COLO668 (cell line): Measurements from ENCODE around the gene REEP1.

ENCODE experiments used
- DNase-seq: peaks from one replicate; lab custom pipeline; 2025; ENCODE audit not compliant: unreplicated experiment; lab: John Stamatoyannopoulos, UW

Gene REEP1

DNA sequence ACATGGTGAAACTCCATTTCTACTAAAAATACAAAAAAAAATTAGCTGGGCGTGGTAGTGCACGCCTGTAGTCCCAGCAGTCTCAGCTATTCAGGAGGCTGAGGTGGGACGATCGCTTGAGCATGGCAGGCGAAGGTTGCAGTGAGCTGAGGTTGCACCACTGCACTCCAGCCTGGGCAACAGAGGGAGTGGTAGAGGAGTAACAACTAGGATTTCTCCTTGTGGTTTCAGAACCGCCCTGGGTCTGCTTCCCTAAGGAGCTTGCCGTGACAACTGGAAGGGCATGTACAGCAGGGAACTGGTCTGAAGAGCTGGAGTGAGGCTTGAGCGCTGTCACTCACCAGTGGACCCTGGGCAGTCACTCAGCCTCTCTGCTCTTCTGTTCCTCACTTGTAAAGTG, 29.1 kb downstream of the REEP1 start:
- no peak for DNase-seq

DNA sequence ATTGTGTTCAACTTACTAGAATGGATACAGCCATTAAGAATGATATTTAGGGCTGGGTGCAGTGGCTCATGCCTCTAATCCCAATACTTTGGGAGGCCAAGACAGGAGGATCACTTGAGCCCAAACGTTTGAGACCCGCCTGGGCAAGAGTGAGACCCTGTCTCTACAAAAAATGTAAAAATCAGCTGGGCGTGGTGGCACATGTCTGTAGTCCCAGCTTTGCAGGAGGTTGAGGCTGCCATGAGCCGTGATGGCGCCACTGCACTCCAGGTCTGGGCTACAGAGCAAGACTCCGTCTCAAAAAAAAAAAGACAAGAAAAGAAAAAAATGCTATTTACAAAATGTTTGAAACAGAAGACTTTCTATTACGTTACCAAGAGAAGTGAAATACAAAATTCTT, 30.0 kb downstream of the REEP1 start:
- no peak for DNase-seq

DNA sequence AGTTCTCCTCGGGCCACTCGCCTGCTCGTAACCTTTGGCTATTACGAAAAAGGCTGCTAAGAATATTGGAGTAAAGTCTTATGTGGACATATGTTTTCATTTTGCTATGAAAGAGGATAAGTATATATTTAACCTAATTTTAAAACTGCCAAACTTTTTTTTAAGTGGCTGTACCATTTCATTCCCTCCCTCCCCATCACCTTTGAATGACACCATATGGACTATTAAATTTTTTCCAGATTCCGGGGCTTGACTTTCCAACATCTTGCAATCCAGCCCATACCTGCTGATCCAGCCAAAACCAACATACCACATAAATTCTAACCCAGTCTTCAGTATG, 31.5 kb downstream of the REEP1 start:
- no peak for DNase-seq

DNA sequence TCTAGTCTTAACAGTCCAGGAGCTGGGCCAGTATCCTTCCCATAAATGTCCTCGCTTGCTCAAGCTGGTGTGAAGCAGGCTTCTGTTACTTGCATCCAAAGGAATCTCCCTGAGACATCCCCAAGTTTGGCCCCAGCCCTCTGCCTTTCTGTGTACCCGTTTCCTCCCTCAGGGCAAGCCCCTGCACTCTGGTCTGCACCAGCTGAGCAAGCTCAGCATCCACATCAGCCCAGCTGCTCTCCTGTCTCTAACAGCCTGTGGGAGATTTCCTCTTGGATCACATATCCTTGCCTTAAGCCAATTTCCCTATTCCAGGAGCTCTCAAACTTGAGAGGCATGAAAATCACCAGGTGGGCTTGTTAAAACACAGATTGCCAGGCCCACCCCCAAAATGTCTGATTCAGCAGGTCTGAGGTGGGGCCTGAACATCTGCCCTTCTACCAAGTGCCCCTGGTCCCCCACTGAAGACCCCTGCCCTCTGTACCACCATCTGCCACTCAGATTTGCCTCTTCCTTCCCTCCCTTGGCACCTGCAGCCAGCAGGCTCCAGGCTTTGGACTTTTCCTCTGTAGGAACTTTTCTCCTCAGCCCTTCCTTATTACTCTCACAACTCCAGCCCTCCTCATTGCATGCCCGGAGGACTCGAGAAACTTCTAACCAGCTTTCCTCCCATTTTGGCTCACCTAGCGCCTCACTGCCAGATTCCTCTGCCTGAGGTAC, 32.1 kb downstream of the REEP1 start:
- no peak for DNase-seq

DNA sequence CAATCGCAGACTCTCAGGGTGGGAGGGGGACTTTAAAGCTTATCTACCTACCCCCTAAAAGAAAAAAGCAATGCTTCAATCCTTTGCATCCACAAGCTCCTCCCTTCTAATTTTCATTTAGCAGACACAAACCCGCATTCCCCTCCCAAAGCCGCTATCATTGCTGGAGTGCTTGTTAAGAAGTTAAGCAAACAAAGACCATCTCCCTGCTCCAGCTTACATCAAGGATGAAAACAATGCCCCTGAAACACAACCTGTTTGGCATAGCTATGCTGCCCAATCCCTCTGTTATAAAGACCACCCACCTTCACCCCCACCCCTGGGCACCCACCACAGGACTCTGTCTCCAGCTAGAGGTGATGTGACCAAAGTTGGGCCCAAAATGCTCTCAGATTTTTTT, 33.0 kb downstream of the REEP1 start:
- no peak for DNase-seq

DNA sequence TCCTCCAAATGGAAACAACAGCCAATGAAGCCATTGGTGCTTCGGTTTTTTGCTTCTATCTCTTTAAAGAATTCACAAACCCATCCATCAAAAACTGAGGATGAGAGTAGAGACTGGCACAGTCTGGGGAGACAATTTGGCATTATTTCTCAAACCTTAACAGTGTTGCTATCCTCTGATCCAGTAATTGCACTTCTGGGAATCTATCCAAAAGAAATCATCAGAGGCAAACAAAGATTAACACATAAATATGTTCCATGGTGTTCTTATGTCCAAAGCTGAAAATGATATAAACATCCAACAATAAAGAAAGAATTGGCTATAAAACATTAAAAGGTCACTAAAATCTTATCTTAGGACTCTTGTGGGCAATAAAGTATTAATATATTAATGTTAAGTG, 35.1 kb downstream of the REEP1 start:
- DNase-seq, result no peak

DNA sequence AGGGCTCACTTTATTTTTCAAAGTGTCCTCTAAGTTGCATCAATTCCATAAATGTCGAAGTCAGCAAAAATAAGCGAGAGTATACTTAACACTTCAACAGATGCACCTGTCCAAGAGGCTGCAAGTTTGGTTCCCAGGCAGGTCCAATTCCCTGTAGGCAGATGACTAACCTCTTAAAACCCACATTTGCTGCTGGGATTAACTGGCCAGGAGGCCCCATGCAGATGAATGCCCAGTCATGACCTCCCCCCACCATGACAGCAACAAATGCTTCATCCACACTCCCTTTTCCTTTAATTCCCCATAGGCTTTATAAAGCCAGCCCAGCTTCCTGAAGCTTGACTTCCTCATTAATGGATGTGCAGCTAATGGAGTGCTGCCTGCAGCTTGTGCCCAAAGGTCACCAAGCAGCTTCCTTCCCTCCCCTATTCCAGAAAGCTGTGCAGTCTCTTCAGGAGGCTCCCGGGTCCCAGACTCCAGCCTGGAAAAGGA, 35.7 kb downstream of the REEP1 start:
- DNase-seq, result no peak

DNA sequence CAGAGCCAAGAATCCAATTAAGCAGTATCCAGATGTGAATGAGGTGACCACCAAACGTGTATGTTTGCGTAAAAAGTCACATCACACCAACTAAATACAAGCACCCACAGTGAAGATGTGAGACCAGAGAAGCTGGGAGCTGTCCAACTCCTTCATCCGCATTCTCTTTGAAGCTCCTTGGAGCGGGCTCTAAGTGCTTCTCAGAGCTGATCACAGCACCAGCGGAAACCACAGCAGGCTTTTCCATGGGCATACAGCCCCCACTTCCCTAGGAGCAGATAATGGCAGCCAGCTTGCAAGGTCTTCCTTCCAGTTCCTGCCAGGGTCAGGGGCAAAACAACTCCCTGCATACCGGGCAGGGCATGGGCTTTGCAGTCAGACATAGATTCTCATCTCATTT, 36.4 kb downstream of the REEP1 start:
- DNase-seq, result no peak

DNA sequence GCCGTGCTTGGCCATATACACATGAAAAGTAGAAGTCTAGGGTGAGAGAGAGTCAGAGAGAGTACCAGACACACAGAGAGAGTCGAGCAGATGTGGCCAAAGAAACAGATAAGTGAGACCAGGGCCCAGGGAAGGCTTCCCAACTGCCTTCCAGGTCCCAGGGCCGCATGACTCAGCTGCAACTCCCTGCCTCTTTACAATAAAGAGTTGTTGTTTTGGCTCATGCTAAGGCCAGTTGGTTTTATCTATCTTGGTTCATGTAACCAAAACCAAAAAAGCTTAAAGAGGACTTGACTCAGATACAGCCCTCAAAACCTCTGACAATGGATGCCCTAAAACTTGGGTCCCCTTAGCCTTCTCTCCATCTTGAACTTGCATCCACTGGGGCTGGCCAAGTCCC, 36.9 kb downstream of the REEP1 start:
- DNase-seq, result no peak

DNA sequence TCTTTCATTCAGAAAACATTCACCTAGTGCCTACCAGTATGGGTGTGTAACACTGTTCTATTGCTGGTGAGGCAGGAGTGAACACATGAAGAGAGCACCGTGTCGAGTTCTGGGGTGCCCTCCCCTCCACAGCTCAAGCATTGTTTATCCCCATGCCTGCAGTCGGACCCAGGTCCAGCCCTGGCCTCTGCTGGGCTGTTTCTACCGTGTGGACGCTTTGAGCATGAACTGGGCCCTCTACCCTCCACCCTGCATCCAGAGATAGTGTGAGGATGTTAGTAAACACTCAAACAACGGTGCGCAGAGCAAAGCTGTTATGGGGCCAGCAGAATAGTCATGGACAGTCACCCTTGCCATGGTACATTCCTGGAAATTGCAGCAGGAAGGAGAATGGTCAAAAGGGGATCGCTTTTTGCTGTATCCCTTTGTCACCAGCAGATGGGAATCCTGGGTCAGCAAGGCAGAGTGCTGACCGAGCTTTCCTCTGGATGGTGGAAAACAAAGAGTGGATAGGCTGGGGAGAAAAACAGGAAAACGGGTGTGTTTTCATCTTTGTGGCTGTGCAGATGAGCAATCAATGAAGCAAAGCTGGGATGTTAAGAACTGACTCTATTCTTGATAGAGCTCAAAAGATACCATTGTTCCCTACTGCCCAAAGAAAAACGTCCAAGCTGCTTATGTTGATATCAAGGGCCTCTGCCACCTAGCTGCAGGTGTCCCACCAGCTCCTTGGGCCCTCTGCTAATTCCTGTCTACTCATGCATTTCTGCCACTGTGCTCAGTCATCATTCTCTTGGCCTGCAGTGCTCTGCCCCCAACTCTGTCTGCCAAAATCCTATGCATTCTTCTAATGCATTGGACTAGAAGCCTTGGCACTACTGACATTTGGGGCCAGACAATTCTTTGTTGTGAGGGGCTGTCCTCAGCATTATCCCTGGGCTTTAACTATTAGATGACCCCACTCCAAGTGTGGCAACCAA, 38.7 kb downstream of the REEP1 start:
- no peak for DNase-seq

DNA sequence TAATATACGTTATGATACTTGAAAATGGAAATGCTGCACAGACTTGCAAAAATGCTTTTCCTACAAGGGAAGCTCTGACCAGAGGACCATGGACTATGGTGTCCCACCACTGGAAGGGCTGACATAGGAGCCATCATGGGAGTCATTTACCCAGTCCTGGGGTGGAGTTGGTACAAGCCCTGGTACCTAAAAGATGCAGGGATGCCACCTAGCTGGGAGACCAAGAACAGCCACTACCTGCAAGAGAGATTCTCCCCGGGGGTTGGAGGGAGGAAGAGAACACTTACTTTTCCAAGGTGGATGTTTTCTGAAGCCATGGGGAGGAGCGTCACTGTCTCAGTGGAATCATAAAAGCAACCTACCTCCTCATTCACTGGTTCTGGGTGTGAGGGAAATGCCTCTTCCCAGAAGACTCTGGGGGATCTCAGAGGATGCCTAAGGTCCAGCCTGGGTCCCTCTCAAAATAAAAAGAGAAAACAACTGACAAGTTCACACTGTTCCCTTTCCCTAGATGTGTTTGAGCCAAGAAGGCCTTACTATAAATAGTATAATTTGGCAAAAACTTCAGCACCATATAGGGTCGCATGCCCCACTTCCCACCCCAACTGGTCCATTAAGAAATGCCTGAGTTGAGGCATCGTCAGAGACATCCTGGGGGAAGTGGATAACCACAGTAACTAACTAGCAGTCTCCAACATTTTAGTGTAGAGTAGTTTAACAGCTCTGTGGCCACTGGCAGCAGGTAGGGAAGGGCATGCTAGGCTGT, 39.9 kb downstream of the REEP1 start:
- DNase-seq, result no peak

DNA sequence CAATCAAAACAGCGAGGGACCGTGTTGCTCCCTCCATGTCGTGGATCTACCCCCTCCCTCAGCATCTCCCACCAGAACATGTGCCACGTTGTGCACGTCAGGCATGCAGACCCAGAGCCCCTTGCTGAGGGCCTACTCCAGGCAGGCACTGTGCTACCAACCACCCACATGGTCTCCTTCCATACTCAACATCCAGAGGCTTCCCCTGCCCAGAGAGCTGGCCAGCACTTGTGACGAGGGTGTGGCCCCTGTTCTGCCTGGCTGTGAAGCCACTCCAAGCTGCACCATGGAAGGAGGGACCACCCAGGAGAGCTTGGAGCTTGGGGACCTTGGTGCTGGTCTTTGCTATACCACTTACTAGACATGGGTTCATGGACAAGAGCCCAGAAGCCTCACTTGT, 40.5 kb downstream of the REEP1 start:
- no peak for DNase-seq

DNA sequence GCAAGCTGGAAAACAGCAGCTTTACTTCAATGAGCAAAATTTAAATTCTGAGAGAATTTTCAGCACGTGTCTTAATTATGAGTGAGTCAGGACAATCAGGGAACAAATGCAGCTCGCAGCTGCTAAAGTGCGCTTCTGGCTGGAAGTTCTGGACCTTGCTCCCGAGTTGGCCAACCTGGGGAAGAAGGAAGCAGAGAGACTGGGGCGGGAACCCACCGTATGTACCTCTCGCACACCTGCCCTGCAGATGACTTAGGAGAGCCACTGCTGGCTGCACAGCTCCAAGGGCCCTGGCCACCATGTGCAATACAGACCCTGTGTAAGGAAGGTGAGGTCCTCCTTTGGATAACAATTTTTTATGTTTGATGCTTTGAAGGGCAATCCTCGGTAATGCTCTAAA, 42.4 kb downstream of the REEP1 start:
- peak; percentile 28 for DNase-seq

DNA sequence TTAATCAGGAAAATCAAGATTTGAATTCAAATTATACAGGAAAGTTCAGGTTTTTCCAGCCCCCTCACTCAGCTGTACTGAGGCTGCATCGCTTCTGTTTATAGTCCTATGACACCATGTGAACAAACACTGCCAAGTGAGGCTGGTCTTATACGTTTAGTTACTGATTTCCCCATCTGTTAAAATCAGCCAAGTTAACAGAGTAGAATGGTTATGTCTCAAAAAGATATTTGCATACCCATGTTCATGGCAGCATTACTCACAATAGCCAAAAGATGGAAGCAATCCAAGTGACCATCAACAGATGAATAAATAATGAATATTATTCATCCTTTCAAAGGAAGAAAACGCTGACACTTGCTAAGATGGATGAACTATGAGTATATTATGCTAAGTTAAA, 43.8 kb downstream of the REEP1 start:
- no peak for DNase-seq

DNA sequence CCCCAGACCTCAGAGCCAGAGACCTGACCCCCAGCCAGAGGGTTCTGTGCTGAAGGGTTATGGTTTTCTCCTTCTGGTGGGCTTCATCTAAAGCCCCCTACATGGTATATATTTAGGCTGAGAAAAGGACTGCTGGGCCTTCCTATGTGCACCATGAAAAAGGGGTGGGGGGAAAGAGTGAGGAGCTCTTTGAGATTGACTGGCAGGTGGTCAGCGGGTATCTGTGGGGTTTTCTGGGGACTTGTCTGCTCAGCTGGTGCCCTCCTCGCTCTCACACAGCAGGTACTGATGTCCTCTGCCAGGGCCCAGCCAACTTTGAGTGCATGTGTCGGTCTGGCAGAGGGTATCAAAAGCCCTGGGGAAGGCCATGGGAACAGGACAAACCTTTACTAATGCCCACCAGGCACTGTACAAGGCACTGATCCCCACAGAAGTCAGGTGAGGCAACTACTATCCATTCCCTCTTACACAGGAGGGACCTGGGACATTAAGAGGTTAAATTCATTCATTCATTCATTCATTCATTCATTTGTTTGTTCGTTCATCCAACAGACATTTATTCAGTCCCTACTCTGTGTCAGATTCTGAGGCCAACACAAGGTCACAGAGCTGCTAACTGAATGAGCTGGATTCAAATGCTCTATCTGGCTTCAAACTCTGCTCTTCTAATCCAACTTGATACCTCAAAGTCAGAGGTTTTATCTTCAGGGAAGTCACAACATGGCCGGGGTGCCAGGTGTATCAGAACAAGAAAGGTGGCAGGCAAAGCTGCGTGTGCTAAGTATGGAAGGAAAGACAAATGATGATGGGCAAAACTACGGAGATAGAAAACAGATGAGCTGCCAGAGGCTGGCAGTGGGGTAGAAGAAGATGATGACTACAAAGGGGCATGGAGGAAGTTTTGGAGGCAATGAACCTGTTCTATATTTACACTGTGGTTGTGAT, 44.6 kb downstream of the REEP1 start:
- DNase-seq, result no peak

DNA sequence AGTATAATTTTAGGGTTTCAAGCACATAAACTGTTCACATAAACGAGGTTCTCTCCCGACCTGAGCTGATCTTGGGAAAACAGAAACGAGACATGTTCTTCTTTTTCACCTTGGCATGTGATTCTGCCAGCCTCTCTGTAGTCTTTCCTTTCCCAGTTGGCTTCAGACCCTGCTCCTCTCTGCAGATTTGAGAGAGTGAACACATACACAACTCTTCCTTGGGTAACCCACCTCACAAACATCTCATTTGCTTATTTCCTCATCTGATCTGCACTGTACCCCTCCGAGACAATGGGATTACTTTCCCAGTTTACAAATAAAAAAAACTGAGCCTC, 46.1 kb downstream of the REEP1 start:
- DNase-seq, result no peak

DNA sequence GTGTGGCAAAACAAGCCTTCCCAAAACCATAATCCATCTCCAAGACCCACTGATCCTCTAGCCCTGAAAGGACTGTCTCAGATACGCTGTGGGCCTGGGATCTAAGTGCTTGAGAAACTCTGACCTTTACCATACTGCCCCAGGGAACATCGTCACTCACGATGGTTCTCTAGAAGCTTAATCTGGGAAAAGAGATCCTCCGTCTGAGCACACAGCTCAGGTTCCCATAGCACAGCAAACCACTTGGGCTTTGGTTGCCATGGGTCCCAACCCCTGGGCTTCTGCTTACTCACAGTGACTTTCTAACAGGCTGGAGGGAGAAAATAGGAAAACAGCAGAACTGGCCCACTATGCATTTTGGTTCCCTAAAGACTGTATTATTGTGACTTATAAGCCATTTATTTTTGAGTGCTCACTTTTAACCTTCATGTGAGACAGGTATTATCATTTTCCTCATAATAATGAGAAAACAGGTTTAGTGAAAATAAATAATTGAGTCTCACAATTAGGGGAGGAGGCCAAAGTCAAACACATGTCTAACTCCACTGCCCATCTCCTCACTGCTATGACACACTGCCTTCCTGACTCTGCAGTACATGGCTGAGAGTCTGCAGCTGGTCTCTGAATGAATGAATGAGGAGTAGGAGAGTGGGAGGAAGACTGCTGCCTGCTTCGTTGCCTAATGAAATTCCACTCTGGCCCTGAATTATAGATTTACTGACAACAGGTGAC, 46.7 kb downstream of the REEP1 start:
- no peak for DNase-seq

DNA sequence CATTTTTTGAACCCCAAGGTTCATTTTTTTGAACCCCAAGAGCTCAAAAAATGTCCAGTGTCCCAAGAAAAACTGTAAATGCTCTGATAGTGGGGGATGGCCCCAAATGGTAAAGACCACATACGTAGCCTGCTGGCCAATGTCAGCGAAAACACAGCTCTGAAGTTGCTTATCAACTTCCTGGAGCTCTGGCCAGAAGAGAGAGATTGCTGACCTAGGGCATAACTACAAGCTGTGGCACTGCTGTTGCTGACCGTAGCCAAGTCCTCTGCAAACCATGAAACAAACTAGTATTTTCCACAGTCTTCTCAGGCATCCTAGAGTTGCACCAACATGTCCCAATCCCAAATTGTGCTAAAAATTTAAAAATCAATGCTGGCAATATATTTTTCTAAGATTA, 50.9 kb downstream of the REEP1 start:
- DNase-seq, result no peak

DNA sequence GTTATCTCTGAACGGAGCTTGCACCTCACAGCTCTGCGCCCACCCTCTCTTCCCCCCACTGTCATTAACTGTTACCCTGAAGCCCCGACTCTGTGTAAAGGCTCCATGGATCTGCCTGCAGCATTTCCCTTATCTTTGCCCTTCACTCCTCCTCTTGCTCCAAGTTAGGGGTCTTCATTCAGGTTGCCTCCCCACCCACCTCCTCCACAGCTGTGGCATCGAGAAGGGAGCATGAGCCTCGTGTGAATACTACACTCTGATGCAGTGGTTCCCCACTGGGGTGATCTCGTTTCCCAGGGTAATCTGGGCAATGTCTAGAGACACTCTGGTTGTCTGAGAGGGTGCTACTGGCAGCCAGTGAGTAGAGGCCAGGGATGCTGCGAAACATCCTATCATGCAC, 51.4 kb downstream of the REEP1 start:
- no peak for DNase-seq

DNA sequence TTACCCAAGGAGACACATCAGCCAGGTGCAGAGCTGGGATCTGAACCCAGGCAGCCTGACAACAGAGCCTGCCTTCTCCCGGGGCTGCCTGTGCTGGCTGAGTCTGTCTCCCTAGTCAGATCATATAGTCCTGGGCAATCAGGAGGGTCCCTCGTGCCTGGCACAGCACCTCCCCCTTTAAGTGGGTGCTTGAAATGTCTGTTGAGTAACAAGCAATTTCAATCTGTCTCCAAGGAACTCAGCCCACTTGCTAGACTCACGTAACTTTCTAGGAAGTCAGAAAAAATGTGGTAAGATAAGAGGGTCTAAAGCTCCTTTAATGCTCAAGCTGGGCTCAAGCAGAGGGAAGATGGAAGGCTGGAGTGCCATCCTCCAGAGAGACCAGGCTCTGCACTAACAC, 51.9 kb downstream of the REEP1 start:
- DNase-seq, result no peak
